HepG2 (cell line): ENCODE measurements around the gene GAS6. TPM values are rescaled to one million over a fixed set of nuclear protein-coding genes. Genes with fewer than 3 reads are reported as not detected.

Source experiments
- ATAC-seq: fragments of 200-7000 bp; cut with Tn5 transposase; 3 replicates; pipeline ENCODE4 v1.9.1; 2020; ENCODE audit warnings: mild to moderate bottlenecking, moderate library complexity
- BruUV-seq: library from RNA; stranded (reverse); fragments of 400-500 nt; replicated peaks from 2 replicates; lab custom pipeline; 2021; lab: Mats Ljungman, UMichigan
- CTCF ChIA-PET: fragments of 300-600 bp; formaldehyde crosslinking; extraction: SDS; loops from one replicate; lab custom pipeline; 2021; ENCODE audit warnings: low total read pairs, inconsistent platforms, low intra/inter-chr PET ratio; lab: Yijun Ruan, JAX
- POLR2A ChIA-PET: fragments of 350-600 bp; sonication (Branson Sonifier 250); formaldehyde crosslinking; loops from one replicate; lab custom pipeline; 2020; ENCODE audit warnings: antibody characterized with exemption, inconsistent platforms; lab: Yijun Ruan, JAX
- DNase-seq: peaks from one replicate; pipeline ENCODE4 v3.0.0-alpha.2; 2015; ENCODE audit warnings: low spot score
- FAIRE-seq: peaks from 3 replicates; lab custom pipeline; 2011; peaks lifted over from hg19 to GRCh38; lab: Jason Lieb, UNC
- H2AFZ ChIP-seq: one replicate; pipeline ENCODE4 v1.6.1; 2011; ENCODE audit warnings: low read length, inconsistent platforms
- H3K27ac ChIP-seq: fragments of 300-600 bp; 3 replicates; pipeline ENCODE4 v1.8.0; 2011; ENCODE audit warnings: mixed run types, mild to moderate bottlenecking, mixed read lengths, low read length, inconsistent platforms; ENCODE audit not compliant: insufficient read depth; ENCODE audit errors: extremely low read length
- H3K27me3 ChIP-seq, 2 experiments: fragments of 200-600 bp in 1 of 2; 2 replicates in 1 of 2; 3 replicates in 1 of 2; pipeline versions ENCODE4 v1.6.0 to v1.8.0; 2011; ENCODE audit warnings: low read length in 2 of 2, mild to moderate bottlenecking in 2 of 2, moderate library complexity in 2 of 2, inconsistent platforms in 1 of 2; ENCODE audit not compliant: insufficient read depth in 2 of 2, control insufficient read depth in 1 of 2
- H3K36me3 ChIP-seq, 2 experiments: fragments of 200-600 bp in 1 of 2; replicated peaks in 1 of 2; 2 replicates in 1 of 2; 3 replicates in 1 of 2; pipeline versions ENCODE4 v1.5.1 to v1.8.0; 2011; ENCODE audit warnings: low read length in 2 of 2, inconsistent platforms in 1 of 2; ENCODE audit not compliant: insufficient read depth in 2 of 2, control insufficient read depth in 1 of 2
- H3K4me1 ChIP-seq: 2 replicates; pipeline ENCODE4 v1.5.1; 2012; ENCODE audit warnings: low read length, inconsistent platforms; ENCODE audit not compliant: insufficient read depth
- H3K4me2 ChIP-seq: 2 replicates; pipeline ENCODE4 v1.6.0; 2011; ENCODE audit warnings: low read depth, low read length, inconsistent platforms
- H3K4me3 ChIP-seq, 3 experiments: fragments of 200-600 bp in 1 of 3; sonication (generic), shearing (Covaris generic) in 1 of 3; replicated peaks in 1 of 3; 2 replicates each; pipeline ENCODE4 v1.5.1; 2011 to 2016; ENCODE audit warnings: low read length in 3 of 3, inconsistent platforms in 2 of 3, low read depth in 2 of 3, mild to moderate bottlenecking in 2 of 3, control low read depth in 1 of 3, mixed read lengths in 1 of 3; ENCODE audit not compliant: insufficient read depth in 1 of 3
- H3K79me2 ChIP-seq: one replicate; pipeline ENCODE4 v1.6.1; 2011; ENCODE audit warnings: low read length, inconsistent platforms; ENCODE audit not compliant: insufficient read depth
- H3K9ac ChIP-seq: 2 replicates; pipeline ENCODE4 v1.6.0; 2011; ENCODE audit warnings: mild to moderate bottlenecking, low read depth, low read length, inconsistent platforms; ENCODE audit not compliant: insufficient read depth
- H3K9me3 ChIP-seq: 2 replicates; pipeline ENCODE4 v1.5.1; 2012; ENCODE audit warnings: mild to moderate bottlenecking, low read length
- H4K20me1 ChIP-seq: 2 replicates; pipeline ENCODE4 v1.6.0; 2011; ENCODE audit warnings: inconsistent platforms, mild to moderate bottlenecking, low read length, moderate library complexity; ENCODE audit not compliant: insufficient read depth
- BHLHE40 ChIP-seq: IDR thresholded peaks from 2 replicates; pipeline ENCODE4 v1.6.1; 2011; ENCODE audit warnings: low read length, improper control_type of control experiment
- MAZ ChIP-seq, 2 experiments: sonication (generic) in 1 of 2; formaldehyde crosslinking in 1 of 2; IDR thresholded peaks; 2 replicates each; pipeline versions ENCODE4 v1.5.0 to v1.6.1; 2012 to 2020; ENCODE audit warnings: low read depth in 2 of 2, mild to moderate bottlenecking in 2 of 2, borderline replicate concordance in 1 of 2, improper control_type of control experiment in 1 of 2, low read length in 1 of 2, missing genetic modification reagents in 1 of 2, moderate library complexity in 1 of 2
- RARA ChIP-seq: IDR thresholded peaks from 2 replicates; pipeline ENCODE4 v1.6.1; 2016; ENCODE audit warnings: missing genetic modification reagents, missing compliant biosample characterization
- REST ChIP-seq, 2 experiments: IDR thresholded peaks; 2 replicates each; pipeline ENCODE4 v1.6.1; 2011 to 2012; ENCODE audit warnings: low read length in 2 of 2, borderline replicate concordance in 1 of 2, low read depth in 1 of 2, mild to moderate bottlenecking in 1 of 2, moderate library complexity in 1 of 2
- SNRNP70 ChIP-seq: fragments of 200-400 bp; formaldehyde crosslinking; IDR thresholded peaks from 2 replicates; pipeline ENCODE4 v1.6.1; 2017; ENCODE audit warnings: mild to moderate bottlenecking, low read depth, low read length, moderate library complexity
- XRCC5 ChIP-seq: fragments of 200-400 bp; formaldehyde crosslinking; optimal IDR thresholded peaks from 2 replicates; pipeline ENCODE3; 2017; ENCODE audit warnings: mild to moderate bottlenecking, low read length
- ZBTB46 ChIP-seq: sonication (generic); formaldehyde crosslinking; IDR thresholded peaks from 2 replicates; pipeline ENCODE4 v1.4.0; 2020; ENCODE audit warnings: mild to moderate bottlenecking, missing genetic modification reagents, borderline replicate concordance
- WGBS: methylation state at CpG from one replicate; pipeline ENCODE4 v1.1.6; 2017; ENCODE audit warnings: low lambda C conversion rate; 5-methylcytosine and 5-hydroxymethylcytosine counted together
- in situ Hi-C: cut with HindIII; loops from 2 replicates; pipeline ENCODE4 v1.10.0; 2017; ENCODE audit warnings: low pct_unique_long_range_greater_than_20kb; ENCODE audit not compliant: extremely low pct_ligation_motif_present
- intact Hi-C: fragments of 100-400 bp; cut with micrococcal nuclease; formaldehyde crosslinking; loops from one replicate; pipeline ENCODE4 v1.10.0; 2022; ENCODE audit not compliant: unreplicated experiment
- polyA plus RNA-seq, 8 experiments: library from polyadenylated mRNA; depleted of rRNA in 3 of 8; stranded (reverse) in 7 of 8; unstranded in 1 of 8; fragments of >200 nt; fragmentation: Illumina TruSeq in 4 of 8; extraction: Trizol in 4 of 8; gene quantifications; 2 replicates each; pipeline versions ENCODE4 v1.2.1 to v1.2.3, GENCODE V29; 2011 to 2016; ENCODE audit warnings: low read depth in 4 of 8, missing spikeins in 1 of 8, mixed read lengths in 1 of 8; ENCODE audit not compliant: insufficient read depth in 1 of 8
- total RNA-seq, 5 experiments: library from RNA; depleted of rRNA; stranded (reverse); fragments of >200 nt; fragmentation: Illumina TruSeq; extraction: Trizol; gene quantifications; 2 replicates each; pipeline ENCODE4 v1.2.3, GENCODE V29; 2016; ENCODE audit warnings: low read depth in 1 of 5

The GAS6 gene
- total and polyA plus RNA-seq, 2 of the 13 experiments (the other 11 are each of a cell fraction or from before 2014, with no cell fraction given), result 0.09 to 0.24 TPM

GRCh38 chr13:113817860-113818691 lies 45.8 kb downstream of the GAS6 start:
- intact Hi-C loops (loop anchor here (2.0 kb wide), 1 partner anchor 87 kb away; no protein-coding TSS in a partner anchor), in situ Hi-C loops (loop anchor here (5.0 kb wide), 1 partner anchor 84 kb away; no protein-coding TSS in a partner anchor)
- FAIRE-seq (no peak), DNase-seq (no peak), ATAC-seq (no peak)
- no peak overlapping the region for H3K4me3 ChIP-seq
- no peak overlapping the region for H3K9ac ChIP-seq
- no peak overlapping the region for H2AFZ ChIP-seq
- H3K79me2 ChIP-seq, result no peaks in the 10 kb centered on the region
- no peak overlapping the region for H3K4me2 ChIP-seq
- CTCF ChIA-PET, result no interaction called here
- peaks cover 12% of the 10 kb centered on the region; the same call in 1 of the 2 replicates for H3K4me1 ChIP-seq
- no TSS peak for BruUV-seq
- POLR2A ChIA-PET, result no interaction called here
- no peaks in the 10 kb centered on the region for H3K36me3 ChIP-seq
- H3K27ac ChIP-seq, result no peak overlapping the region
- H4K20me1 ChIP-seq, result no peaks in the 10 kb centered on the region
- H3K27me3 ChIP-seq, result peaks cover 9 to 19% of the 10 kb centered on the region in 2 experiments; a peak in 4 of 5 replicates
- WGBS, result 73% methylated on average over 27 of the region's 60 CpGs
- no peaks in the 10 kb centered on the region for H3K9me3 ChIP-seq
- TF ChIP-seq SNRNP70 (no peak), RARA (no peak)

- BruUV-seq, result no TSS peak
- DNase-seq (peak; percentile 76), FAIRE-seq (peak; percentile 79), ATAC-seq (peak; percentile 61)
- intact Hi-C loops (loop anchor here (2.0 kb wide), 1 partner anchor 88 kb away; no protein-coding TSS in a partner anchor), in situ Hi-C loops (loop anchor here (5.0 kb wide), 1 partner anchor 85 kb away; no protein-coding TSS in a partner anchor)
- Histone ChIP-seq H3K79me2 (no peaks in the 10 kb centered on the region), H2AFZ (no peak overlapping the region), H3K9me3 (no peaks in the 10 kb centered on the region), H3K27ac (no peak overlapping the region), H3K36me3 (no peaks in the 10 kb centered on the region), H3K4me2 (no peak overlapping the region), H3K4me3 (no peak overlapping the region), H3K27me3 (peaks cover 9 to 19% of the 10 kb centered on the region in 2 experiments; a peak in 4 of 5 replicates), H4K20me1 (no peaks in the 10 kb centered on the region), H3K4me1 (peaks cover 12% of the 10 kb centered on the region; the same call in 1 of the 2 replicates), H3K9ac (no peak overlapping the region)
- WGBS, result 16% methylated on average over 17 of the region's 24 CpGs
- ChIA-PET CTCF (interaction anchor here (0.7 to 1.7 kb wide), 3 partner anchors 87 to 409 kb away, joined by 4 to 12 read pairs (median 6); no protein-coding TSS in a partner anchor), POLR2A (no interaction called here)
- TF ChIP-seq MAZ (IDR thresholded peaks at IDR 0.05; ENCODE audit: borderline replicate concordance, low read depth, low read length) (0 out of 2 replicates have a peak, but pooled peaks have one; percentile 28), MAZ (CRISPR knock-in tag; IDR thresholded peaks at IDR 0.05; ENCODE audit: low read depth) (no peak), REST (IDR thresholded peaks at IDR 0.05; ENCODE audit: borderline replicate concordance in 1 of 2, low read depth in 1 of 2, low read length in 2 of 2) (no peak), BHLHE40 (peak; percentile 68), ZBTB46 (CRISPR knock-in tag) (no peak), XRCC5 (peak; percentile 25)
Observed at GRCh38 chr13:113816946-113817859, 46.7 kb downstream of the GAS6 start.
